Astrocyte of the cerebellum (primary cell): ENCODE results near the gene SSR1.

Experiments used
- DNase-seq: peaks from one replicate; pipeline ENCODE4 v3.0.0-alpha.2; 2011; ENCODE audit warnings: low read depth
- H3K4me3 ChIP-seq: 2 replicates; pipeline ENCODE4 v1.5.1; 2011; ENCODE audit warnings: mild to moderate bottlenecking, low read depth, low read length, moderate library complexity
- in situ Hi-C: cut with HindIII; loops from 2 replicates; pipeline ENCODE4 v1.10.0; 2017; ENCODE audit warnings: low sequenced_read_pairs
- TF ChIP-seq, protein P1 (sequence below): IDR thresholded peaks from 2 replicates; pipeline ENCODE4 v1.5.1; 2012; ENCODE audit warnings: low read length, low read depth, moderate library complexity, mild to moderate bottlenecking; ENCODE audit errors: missing control alignments

The SSR1 gene

DNA sequence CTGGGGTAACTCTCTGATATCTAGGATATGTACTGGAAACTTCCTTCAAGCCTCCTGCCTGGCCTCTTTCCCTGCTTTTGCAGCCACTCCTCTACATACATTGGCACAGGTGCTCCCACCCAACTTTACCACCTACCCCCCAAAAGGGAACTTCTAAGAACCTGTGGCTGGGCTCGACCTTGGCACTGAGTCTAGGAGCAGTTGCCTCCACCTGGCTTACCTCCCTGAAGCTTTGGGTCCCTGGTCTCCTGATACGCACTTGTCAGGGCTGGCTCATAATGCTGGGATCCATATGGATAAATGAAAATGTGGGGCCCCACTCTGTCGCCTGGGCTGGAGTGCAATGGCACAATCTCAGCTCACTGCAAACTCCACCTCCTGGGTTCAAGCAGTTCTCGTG, 56.2 kb downstream of the SSR1 start:
- no peak for DNase-seq
- TF ChIP-seq, protein P1, sequence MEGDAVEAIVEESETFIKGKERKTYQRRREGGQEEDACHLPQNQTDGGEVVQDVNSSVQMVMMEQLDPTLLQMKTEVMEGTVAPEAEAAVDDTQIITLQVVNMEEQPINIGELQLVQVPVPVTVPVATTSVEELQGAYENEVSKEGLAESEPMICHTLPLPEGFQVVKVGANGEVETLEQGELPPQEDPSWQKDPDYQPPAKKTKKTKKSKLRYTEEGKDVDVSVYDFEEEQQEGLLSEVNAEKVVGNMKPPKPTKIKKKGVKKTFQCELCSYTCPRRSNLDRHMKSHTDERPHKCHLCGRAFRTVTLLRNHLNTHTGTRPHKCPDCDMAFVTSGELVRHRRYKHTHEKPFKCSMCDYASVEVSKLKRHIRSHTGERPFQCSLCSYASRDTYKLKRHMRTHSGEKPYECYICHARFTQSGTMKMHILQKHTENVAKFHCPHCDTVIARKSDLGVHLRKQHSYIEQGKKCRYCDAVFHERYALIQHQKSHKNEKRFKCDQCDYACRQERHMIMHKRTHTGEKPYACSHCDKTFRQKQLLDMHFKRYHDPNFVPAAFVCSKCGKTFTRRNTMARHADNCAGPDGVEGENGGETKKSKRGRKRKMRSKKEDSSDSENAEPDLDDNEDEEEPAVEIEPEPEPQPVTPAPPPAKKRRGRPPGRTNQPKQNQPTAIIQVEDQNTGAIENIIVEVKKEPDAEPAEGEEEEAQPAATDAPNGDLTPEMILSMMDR = no peak
- in situ Hi-C loops = no loop called here
- H3K4me3 ChIP-seq = no peak overlapping the region

DNA sequence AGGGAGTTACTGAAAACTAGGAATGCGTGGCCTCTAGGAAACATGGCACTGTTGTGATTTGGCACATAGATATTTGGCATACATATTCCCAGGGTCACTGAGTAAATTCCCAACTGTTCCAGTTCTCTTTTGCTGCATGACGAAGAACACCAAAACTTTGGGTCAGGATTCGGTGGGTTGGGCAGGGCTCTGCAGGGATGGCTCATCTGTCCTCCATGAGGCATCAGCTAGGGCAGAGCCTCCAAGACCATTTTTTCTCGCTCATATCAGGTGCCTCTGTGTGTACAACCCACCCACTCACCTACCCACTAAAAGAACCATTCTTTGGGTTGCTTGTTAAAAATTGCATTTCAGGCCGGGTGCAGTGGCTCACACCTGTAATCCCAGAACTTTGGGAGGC, 57.1 kb downstream of the SSR1 start:
- DNase-seq = no peak
- in situ Hi-C loops = no loop called here
- H3K4me3 ChIP-seq = no peak overlapping the region
- TF ChIP-seq, protein P1 = no peak

DNA sequence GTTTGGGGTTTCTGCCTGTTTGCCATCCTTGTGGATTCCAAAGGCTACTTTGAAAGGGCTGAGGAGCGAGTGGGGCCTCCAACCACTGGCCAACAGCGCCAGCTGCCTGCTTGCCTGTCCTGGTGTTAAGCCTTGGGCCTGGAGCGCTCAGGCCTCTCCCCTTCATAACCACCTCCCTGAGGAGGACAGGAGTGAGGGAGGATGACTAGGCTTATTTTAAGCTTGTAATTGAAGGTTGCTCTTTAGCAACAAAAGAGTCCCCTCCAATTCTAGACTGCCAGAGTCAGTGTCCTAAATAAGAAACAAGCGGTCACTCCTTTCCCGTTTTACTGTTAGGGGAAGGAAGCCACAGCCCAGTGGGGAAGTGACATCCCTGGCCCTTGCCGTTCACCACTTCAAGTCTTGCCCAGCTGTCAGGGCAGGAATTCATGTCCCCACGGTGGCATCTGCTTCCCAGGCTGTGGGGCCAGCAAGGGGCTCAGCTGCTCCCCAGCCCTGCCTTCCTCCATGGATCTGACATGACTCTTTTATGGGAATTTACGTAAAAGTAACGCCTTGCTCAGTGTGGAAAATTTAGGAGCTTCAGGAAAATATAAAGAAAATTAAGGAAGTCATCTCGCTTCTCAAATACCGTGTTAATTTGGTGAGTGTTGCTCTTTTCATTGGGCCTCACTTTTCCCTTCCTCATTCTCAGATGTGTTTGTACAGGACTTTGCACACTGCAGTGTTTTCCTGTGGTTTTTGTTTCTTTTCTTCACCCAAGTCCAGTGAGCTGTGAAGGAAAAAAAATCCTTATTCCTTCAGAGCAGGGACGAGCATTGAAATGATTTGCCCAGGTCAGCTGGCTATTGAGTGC, 57.8 kb downstream of the SSR1 start:
- in situ Hi-C loops = loop anchor here (5.0 kb wide), 1 partner anchor 58 kb away; no protein-coding TSS in a partner anchor

DNA sequence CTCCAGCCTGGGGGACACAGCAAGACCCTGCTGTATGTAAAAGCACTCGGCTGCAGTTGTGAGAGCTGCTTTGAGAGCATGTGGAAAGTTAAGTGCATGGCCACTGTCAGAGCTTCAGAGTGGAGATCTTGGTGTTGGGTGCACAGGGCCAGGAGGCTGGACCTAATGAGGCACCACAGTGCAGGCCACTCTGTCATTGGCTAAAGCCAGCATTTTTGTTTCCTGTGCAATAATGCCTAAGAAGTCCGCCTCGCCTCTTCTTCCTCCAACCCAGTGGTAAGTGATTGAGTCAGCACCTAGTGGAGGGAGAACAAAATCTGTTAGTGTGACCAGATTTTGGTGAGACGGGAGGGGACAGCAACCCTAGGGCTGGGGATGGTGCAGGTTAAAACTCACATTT, 60.6 kb downstream of the SSR1 start:
- in situ Hi-C loops = loop anchor here (5.0 kb wide), 1 partner anchor 55 kb away; no protein-coding TSS in a partner anchor

More for the DNA sequence above, 57.8 kb downstream of the SSR1 start:
- no peak for DNase-seq
- TF ChIP-seq, protein P1 = no peak
- no peak overlapping the region for H3K4me3 ChIP-seq

DNA sequence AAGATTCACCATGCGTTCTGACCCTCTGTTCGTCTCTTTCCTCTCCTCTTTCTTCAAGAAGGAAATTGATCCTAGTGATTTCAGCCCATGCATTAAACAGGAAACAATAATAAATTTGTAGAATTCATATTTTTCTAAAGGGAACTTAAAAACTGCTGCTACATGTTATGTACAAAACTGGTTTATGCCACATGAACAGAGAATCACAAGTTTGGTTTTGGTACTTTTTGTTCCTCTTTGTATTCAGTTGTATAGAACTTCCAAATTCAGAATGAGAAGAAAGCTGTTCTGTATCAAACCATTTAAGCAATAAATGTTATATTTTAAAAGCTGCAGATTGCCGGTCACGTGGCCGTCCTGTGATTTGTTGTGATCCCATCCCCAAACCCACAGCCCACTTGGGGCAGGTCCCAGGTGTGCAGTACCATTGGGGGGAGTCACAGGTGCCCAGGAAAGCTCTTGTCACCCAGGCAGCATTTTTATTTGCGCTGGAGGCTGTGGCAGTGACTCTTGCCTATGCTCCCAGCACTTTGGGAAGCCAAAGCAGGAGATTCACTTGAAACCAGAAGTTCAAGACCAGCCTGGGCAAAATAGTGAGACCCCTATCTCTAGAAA, 61.2 kb downstream of the SSR1 start:
- TF ChIP-seq, protein P1 = no peak
- H3K4me3 ChIP-seq = no peak overlapping the region
- in situ Hi-C loops = loop anchor here (5.0 kb wide), 1 partner anchor 54 kb away; no protein-coding TSS in a partner anchor
- DNase-seq = no peak

More for the DNA sequence above, 60.6 kb downstream of the SSR1 start:
- no peak overlapping the region for H3K4me3 ChIP-seq
- TF ChIP-seq, protein P1 = no peak
- no peak for DNase-seq

DNA sequence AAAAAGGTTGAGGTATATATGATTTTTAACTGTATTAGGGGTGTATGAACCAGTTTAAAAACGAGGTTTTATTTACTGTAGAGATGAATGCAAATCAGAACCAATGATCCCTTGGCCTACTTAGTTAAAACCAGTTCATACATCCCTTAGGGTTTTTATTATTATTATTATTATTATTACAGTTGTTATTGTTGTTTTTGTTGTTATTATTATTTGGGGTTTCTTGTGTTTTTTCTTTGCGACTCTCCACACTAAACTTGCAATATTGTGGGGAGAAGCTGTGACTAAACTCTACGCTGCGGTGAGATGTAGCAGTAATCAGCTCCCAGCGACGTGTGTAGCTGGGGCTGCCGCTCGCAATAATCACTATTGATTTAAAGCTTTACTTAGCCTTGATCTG, 62.2 kb downstream of the SSR1 start:
- H3K4me3 ChIP-seq = no peak overlapping the region
- in situ Hi-C loops = loop anchor here (5.0 kb wide), 1 partner anchor 54 kb away; no protein-coding TSS in a partner anchor
- no peak for DNase-seq
- TF ChIP-seq, protein P1 = no peak
